ENCODE data around the gene MYBPH. TPM values are rescaled to one million over a fixed set of nuclear protein-coding genes. Genes with fewer than 3 reads are reported as not detected.

MYBPH gene
- total RNA-seq, 2 experiments from 2014 or later, result not detected

GRCh38 chr1:203126866-203127665, 48.6 kb downstream of the MYBPH start:
- DNase-seq (ENCODE audit: low spot score), result no peak
- BruUV-seq (replicated peaks), result no TSS peak
- H2AFZ ChIP-seq (ENCODE audit: low read length), result no peak overlapping the region
- no peaks in the 10 kb centered on the region for H3K79me2 ChIP-seq (ENCODE audit: insufficient read depth, low read depth, low read length)
- CTCF ChIA-PET (ENCODE audit: unreplicated experiment), result interaction anchor here (0.6 kb wide), 1 partner anchor 18 kb away, joined by 3 read pairs; no protein-coding TSS in a partner anchor
- no peak for TF ChIP-seq EZH2phosphoT487 (IDR thresholded peaks at IDR 0.05; ENCODE audit: borderline replicate concordance, low read depth, low read length)
- TF ChIP-seq, protein P1, sequence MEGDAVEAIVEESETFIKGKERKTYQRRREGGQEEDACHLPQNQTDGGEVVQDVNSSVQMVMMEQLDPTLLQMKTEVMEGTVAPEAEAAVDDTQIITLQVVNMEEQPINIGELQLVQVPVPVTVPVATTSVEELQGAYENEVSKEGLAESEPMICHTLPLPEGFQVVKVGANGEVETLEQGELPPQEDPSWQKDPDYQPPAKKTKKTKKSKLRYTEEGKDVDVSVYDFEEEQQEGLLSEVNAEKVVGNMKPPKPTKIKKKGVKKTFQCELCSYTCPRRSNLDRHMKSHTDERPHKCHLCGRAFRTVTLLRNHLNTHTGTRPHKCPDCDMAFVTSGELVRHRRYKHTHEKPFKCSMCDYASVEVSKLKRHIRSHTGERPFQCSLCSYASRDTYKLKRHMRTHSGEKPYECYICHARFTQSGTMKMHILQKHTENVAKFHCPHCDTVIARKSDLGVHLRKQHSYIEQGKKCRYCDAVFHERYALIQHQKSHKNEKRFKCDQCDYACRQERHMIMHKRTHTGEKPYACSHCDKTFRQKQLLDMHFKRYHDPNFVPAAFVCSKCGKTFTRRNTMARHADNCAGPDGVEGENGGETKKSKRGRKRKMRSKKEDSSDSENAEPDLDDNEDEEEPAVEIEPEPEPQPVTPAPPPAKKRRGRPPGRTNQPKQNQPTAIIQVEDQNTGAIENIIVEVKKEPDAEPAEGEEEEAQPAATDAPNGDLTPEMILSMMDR (conservative IDR thresholded peaks at IDR 0.05; ENCODE audit: low read length), result no peak
- no peaks in the 10 kb centered on the region for H3K9me2 ChIP-seq (ENCODE audit: insufficient read depth, low read length)
- intact Hi-C loops (cut with micrococcal nuclease; ENCODE audit: unreplicated experiment), result no loop called here
- no peak overlapping the region for H3K27ac ChIP-seq (ENCODE audit: low read depth, low read length, poor library complexity, severe bottlenecking)
- no peaks in the 10 kb centered on the region for H3K36me3 ChIP-seq (ENCODE audit: insufficient read depth, low read length)
- POLR2A ChIA-PET, result no interaction called here
- no peaks in the 10 kb centered on the region for H3K4me1 ChIP-seq (ENCODE audit: insufficient read depth, low read length, poor library complexity, severe bottlenecking)
- no peaks in the 10 kb centered on the region for H3K9me3 ChIP-seq (ENCODE audit: low read length)
- no peaks in the 10 kb centered on the region for H4K20me1 ChIP-seq (ENCODE audit: insufficient read depth, low read length)
- H3K4me3 ChIP-seq (ENCODE audit: low read depth, low read length, poor library complexity, severe bottlenecking), result no peak overlapping the region
- H3K4me2 ChIP-seq (ENCODE audit: low read length), result no peak overlapping the region

GRCh38 chr1:203126151-203126865, 49.3 kb downstream of the MYBPH start:
- H3K9me2 ChIP-seq (ENCODE audit: insufficient read depth, low read length), result no peaks in the 10 kb centered on the region
- no peaks in the 10 kb centered on the region for H3K9me3 ChIP-seq (ENCODE audit: low read length)
- POLR2A ChIA-PET, result no interaction called here
- no peak overlapping the region for H3K4me3 ChIP-seq (ENCODE audit: low read depth, low read length, poor library complexity, severe bottlenecking)
- H3K36me3 ChIP-seq (ENCODE audit: insufficient read depth, low read length), result no peaks in the 10 kb centered on the region
- H3K4me1 ChIP-seq (ENCODE audit: insufficient read depth, low read length, poor library complexity, severe bottlenecking), result no peaks in the 10 kb centered on the region
- H4K20me1 ChIP-seq (ENCODE audit: insufficient read depth, low read length), result no peaks in the 10 kb centered on the region
- CTCF ChIA-PET (ENCODE audit: unreplicated experiment), result no interaction called here
- no peak for TF ChIP-seq EZH2phosphoT487 (IDR thresholded peaks at IDR 0.05; ENCODE audit: borderline replicate concordance, low read depth, low read length)
- TF ChIP-seq, protein P1 (conservative IDR thresholded peaks at IDR 0.05; ENCODE audit: low read length), result peak; percentile 44; the same call in 1 of the 2 replicates
- H3K79me2 ChIP-seq (ENCODE audit: insufficient read depth, low read depth, low read length), result no peaks in the 10 kb centered on the region
- H3K27ac ChIP-seq (ENCODE audit: low read depth, low read length, poor library complexity, severe bottlenecking), result no peak overlapping the region
- no peak overlapping the region for H2AFZ ChIP-seq (ENCODE audit: low read length)
- BruUV-seq (replicated peaks), result no TSS peak
- DNase-seq (ENCODE audit: low spot score), result no peak
- no peak overlapping the region for H3K4me2 ChIP-seq (ENCODE audit: low read length)
- intact Hi-C loops (cut with micrococcal nuclease; ENCODE audit: unreplicated experiment), result no loop called here
